B cell (primary cell): ENCODE data around the gene ST6GALNAC3. TPM values are rescaled to one million over a fixed set of nuclear protein-coding genes. Genes with fewer than 3 reads are reported as not detected.

Experiments used
- ATAC-seq: fragments of 200-7000 bp; cut with Tn5 transposase; one replicate; pipeline ENCODE4 v1.10.0; 2021; ENCODE audit warnings: low read depth, mild to moderate bottlenecking, moderate number of reproducible peaks, moderate library complexity
- CTCF ChIA-PET: fragments of 350-600 bp; sonication (Branson Sonifier 250); formaldehyde crosslinking; loops from one replicate; lab custom pipeline; 2021; ENCODE audit warnings: antibody characterized with exemption, inconsistent platforms; lab: Charles Lee
- POLR2A ChIA-PET: fragments of 350-600 bp; sonication (Branson Sonifier 250); formaldehyde crosslinking; loops from one replicate; lab custom pipeline; 2021; ENCODE audit warnings: antibody characterized with exemption; lab: Charles Lee
- DNase-seq: peaks from one replicate; pipeline ENCODE4 v3.0.0; 2013
- H2AFZ ChIP-seq: 2 replicates; pipeline ENCODE4 v1.6.1; 2012; ENCODE audit warnings: mild to moderate bottlenecking, low read depth, low read length; ENCODE audit not compliant: insufficient read depth, poor library complexity, severe bottlenecking
- H3K27ac ChIP-seq, 2 donors: 1 replicate in 1 of 2; 2 replicates in 1 of 2; pipeline ENCODE4 v1.5.1; 2012 to 2013; ENCODE audit warnings: low read length in 2 of 2, mild to moderate bottlenecking in 2 of 2, moderate library complexity in 1 of 2
- H3K27me3 ChIP-seq, 4 experiments: fragments of 200-600 bp in 1 of 4; sonication (generic) in 1 of 4; replicated peaks in 1 of 4; 1 replicate in 2 of 4; 2 replicates in 2 of 4; pipeline versions ENCODE4 v1.6.1 to v1.7.0; 2013 to 2016; ENCODE audit warnings: low read length in 3 of 4, mild to moderate bottlenecking in 2 of 4, mixed read lengths in 1 of 4, moderate library complexity in 1 of 4; ENCODE audit not compliant: insufficient read depth in 4 of 4, control insufficient read depth in 3 of 4; ENCODE audit errors: control extremely low read depth in 1 of 4
- H3K36me3 ChIP-seq, 2 experiments: replicated peaks in 1 of 2; 1 replicate in 1 of 2; 2 replicates in 1 of 2; pipeline versions ENCODE4 v1.6.1 to v1.7.1; 2013; ENCODE audit warnings: low read length in 1 of 2; ENCODE audit not compliant: insufficient read depth in 2 of 2, control insufficient read depth in 1 of 2; ENCODE audit errors: control extremely low read depth in 1 of 2, extremely low read depth in 1 of 2
- H3K4me1 ChIP-seq, 2 donors: fragments of 200-600 bp in 1 of 2; sonication (generic) in 1 of 2; 1 replicate in 1 of 2; 2 replicates in 1 of 2; pipeline versions ENCODE4 v1.5.1 to v1.6.1; 2013 to 2017; ENCODE audit warnings: low read length in 2 of 2; ENCODE audit not compliant: control insufficient read depth in 2 of 2, insufficient read depth in 2 of 2
- H3K4me2 ChIP-seq: replicated peaks from 2 replicates; pipeline ENCODE3; 2012; ENCODE audit warnings: mild to moderate bottlenecking, low read depth, low read length; ENCODE audit not compliant: poor library complexity, severe bottlenecking
- H3K4me3 ChIP-seq, 5 experiments: fragments of 200-600 bp in 1 of 5; sonication (generic) in 1 of 5; 1 replicate in 3 of 5; 2 replicates in 2 of 5; pipeline versions ENCODE4 v1.5.1 to v1.7.0; 2011 to 2016; ENCODE audit warnings: low read length in 4 of 5, mild to moderate bottlenecking in 4 of 5, low read depth in 2 of 5, control low read depth in 1 of 5, moderate library complexity in 1 of 5; ENCODE audit not compliant: insufficient read depth in 1 of 5; ENCODE audit errors: control extremely low read depth in 1 of 5, extremely low read depth in 1 of 5
- H3K79me2 ChIP-seq: fragments of 200-600 bp; sonication (generic); one replicate; pipeline ENCODE4 v1.6.0; 2016; ENCODE audit warnings: low read length; ENCODE audit not compliant: control insufficient read depth, insufficient read depth
- H3K9ac ChIP-seq: fragments of 200-600 bp; sonication (generic); 2 replicates; pipeline ENCODE4 v1.6.1; 2017; ENCODE audit warnings: mild to moderate bottlenecking, low read length, moderate library complexity
- H3K9me3 ChIP-seq, 3 donors: one replicate each; pipeline versions ENCODE4 v1.6.1 to v1.7.1; 2013; ENCODE audit warnings: low read length in 2 of 3; ENCODE audit not compliant: control insufficient read depth in 2 of 3, insufficient read depth in 1 of 3; ENCODE audit errors: control extremely low read depth in 1 of 3
- H4K20me1 ChIP-seq: 2 replicates; pipeline ENCODE4 v1.6.0; 2012; ENCODE audit warnings: mild to moderate bottlenecking, low read length; ENCODE audit not compliant: insufficient read depth, control insufficient read depth, poor library complexity, severe bottlenecking
- H3K27ac Mint-ChIP-seq: one replicate; pipeline ENCODE4 v1.8.0; 2021; ENCODE audit warnings: mixed read lengths
- H3K27me3 Mint-ChIP-seq: one replicate; pipeline ENCODE4 v1.8.0; 2021; ENCODE audit warnings: mixed read lengths
- H3K4me1 Mint-ChIP-seq: one replicate; pipeline ENCODE4 v1.8.0; 2021; ENCODE audit warnings: mixed read lengths
- H3K4me3 Mint-ChIP-seq: one replicate; pipeline ENCODE4 v1.8.0; 2021; ENCODE audit warnings: mixed read lengths
- H3K9me3 Mint-ChIP-seq: one replicate; pipeline ENCODE4 v1.8.0; 2022; ENCODE audit warnings: mixed read lengths; ENCODE audit not compliant: insufficient read depth
- EZH2 ChIP-seq: IDR thresholded peaks from 2 replicates; pipeline ENCODE4 v1.6.1; 2012; ENCODE audit warnings: borderline replicate concordance, low read depth, mild to moderate bottlenecking, moderate library complexity, low read length; ENCODE audit not compliant: insufficient read depth, poor library complexity, severe bottlenecking
- WGBS: methylation state at CpG from one replicate; pipeline ENCODE4 v1.1.5; 2013; ENCODE audit warnings: missing lambda C conversion rate; ENCODE audit not compliant: insufficient coverage; 5-methylcytosine and 5-hydroxymethylcytosine counted together
- intact Hi-C: fragments of 100-400 bp; cut with micrococcal nuclease; formaldehyde crosslinking; loops from one replicate; pipeline ENCODE4 v1.10.0; 2022
- polyA plus RNA-seq: library from polyadenylated mRNA; depleted of rRNA; stranded (reverse); fragments of >200 nt; gene quantifications from 2 replicates; pipeline ENCODE4 v1.2.3, GENCODE V29; 2012
- total RNA-seq, 2 donors: library from RNA; stranded (reverse); fragments of 120-200 nt in 1 of 2; gene quantifications; 1 replicate in 1 of 2; 2 replicates in 1 of 2; pipeline versions ENCODE4 v1.2.3 to v1.2.4, GENCODE V29; 2013 to 2022
- TF ChIP-seq, protein P1 (sequence below): fragments of 200-600 bp; IDR thresholded peaks from one replicate; pipeline ENCODE4 v1.8.0; 2022; ENCODE audit warnings: antibody characterized with exemption, mild to moderate bottlenecking

Gene ST6GALNAC3
- total and polyA plus RNA-seq, 2 donors (not counting 1 experiment from before 2014, with no cell fraction given): 3.0 to 17.3 TPM

DNA sequence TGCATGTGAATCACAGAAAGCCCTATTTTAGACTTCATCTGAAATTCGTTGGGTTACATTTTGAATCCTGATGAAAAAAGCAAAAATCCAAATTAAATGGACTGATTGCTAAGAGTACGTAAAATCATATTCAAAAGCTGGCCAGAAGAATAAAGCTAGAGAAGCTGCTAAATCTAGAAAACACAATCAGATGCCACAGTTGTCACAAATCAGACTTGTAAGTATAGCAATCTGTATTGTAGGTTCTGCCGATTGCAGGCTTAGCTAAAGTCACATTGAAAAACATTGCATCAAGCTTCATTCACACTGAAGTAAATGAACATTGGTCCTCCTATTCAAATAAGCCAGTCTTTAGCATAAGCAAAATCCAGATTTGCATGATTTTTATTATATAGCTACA is 557.6 kb downstream of the ST6GALNAC3 start:
- Mint-ChIP-seq H3K9me3 (no peaks in the 10 kb centered on the region), H3K4me3 (no peak overlapping the region), H3K27me3 (no peaks in the 10 kb centered on the region), H3K4me1 (no peaks in the 10 kb centered on the region), H3K27ac (no peak overlapping the region)
- no CpG with 5 or more reads among the region's 3 CpGs for WGBS
- Histone ChIP-seq H3K36me3 (no peaks in the 10 kb centered on the region), H3K9ac (no peak overlapping the region), H3K9me3 (no peaks in the 10 kb centered on the region), H3K4me1 (no peaks in the 10 kb centered on the region), H2AFZ (no peak overlapping the region), H3K4me3 (no peak overlapping the region), H3K4me2 (no peak overlapping the region), H3K79me2 (no peaks in the 10 kb centered on the region), H3K27me3 (no peaks in the 10 kb centered on the region), H3K27ac (no peak overlapping the region), H4K20me1 (no peaks in the 10 kb centered on the region)
- ATAC-seq (no peak), DNase-seq (no peak)
- intact Hi-C loops: no loop called here
- ChIA-PET POLR2A (no interaction called here), CTCF (no interaction called here)
- TF ChIP-seq, protein P1, sequence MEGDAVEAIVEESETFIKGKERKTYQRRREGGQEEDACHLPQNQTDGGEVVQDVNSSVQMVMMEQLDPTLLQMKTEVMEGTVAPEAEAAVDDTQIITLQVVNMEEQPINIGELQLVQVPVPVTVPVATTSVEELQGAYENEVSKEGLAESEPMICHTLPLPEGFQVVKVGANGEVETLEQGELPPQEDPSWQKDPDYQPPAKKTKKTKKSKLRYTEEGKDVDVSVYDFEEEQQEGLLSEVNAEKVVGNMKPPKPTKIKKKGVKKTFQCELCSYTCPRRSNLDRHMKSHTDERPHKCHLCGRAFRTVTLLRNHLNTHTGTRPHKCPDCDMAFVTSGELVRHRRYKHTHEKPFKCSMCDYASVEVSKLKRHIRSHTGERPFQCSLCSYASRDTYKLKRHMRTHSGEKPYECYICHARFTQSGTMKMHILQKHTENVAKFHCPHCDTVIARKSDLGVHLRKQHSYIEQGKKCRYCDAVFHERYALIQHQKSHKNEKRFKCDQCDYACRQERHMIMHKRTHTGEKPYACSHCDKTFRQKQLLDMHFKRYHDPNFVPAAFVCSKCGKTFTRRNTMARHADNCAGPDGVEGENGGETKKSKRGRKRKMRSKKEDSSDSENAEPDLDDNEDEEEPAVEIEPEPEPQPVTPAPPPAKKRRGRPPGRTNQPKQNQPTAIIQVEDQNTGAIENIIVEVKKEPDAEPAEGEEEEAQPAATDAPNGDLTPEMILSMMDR: no peak
- no peak for TF ChIP-seq EZH2

DNA sequence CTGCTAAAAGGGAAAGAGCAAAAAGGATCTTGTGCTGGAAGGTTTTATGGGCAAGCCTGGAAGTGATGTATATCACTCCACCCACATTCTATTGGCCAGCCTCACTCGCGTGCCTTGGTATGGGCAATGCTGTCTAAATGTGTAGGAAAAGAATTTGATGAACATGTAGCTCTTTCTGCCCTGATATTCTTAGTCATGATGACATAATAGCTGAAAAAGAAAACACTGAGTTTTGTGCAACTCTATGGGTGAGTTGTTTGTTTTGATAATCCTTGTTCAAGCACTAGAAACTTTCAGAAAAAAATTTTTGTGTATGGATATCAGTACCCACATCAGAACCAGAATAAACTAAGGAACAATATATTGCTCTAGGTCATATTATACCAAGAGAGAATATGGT is 561.2 kb downstream of the ST6GALNAC3 start:
- Mint-ChIP-seq H3K27ac (no peak overlapping the region), H3K4me1 (no peaks in the 10 kb centered on the region), H3K9me3 (no peaks in the 10 kb centered on the region), H3K4me3 (no peak overlapping the region), H3K27me3 (no peaks in the 10 kb centered on the region)
- no peak overlapping the region for H3K4me3 ChIP-seq
- H3K9me3 ChIP-seq: no peaks in the 10 kb centered on the region
- no CpG with 5 or more reads among the region's 2 CpGs for WGBS
- H3K27me3 ChIP-seq: no peaks in the 10 kb centered on the region
- no peaks in the 10 kb centered on the region for H4K20me1 ChIP-seq
- DNase-seq: no peak
- POLR2A ChIA-PET: no interaction called here
- no peak overlapping the region for H2AFZ ChIP-seq
- intact Hi-C loops: no loop called here
- TF ChIP-seq EZH2: no peak
- TF ChIP-seq, protein P1: no peak
- no peak overlapping the region for H3K4me2 ChIP-seq
- no peaks in the 10 kb centered on the region for H3K79me2 ChIP-seq
- CTCF ChIA-PET: no interaction called here
- H3K27ac ChIP-seq: no peak overlapping the region
- ATAC-seq: no peak
- H3K4me1 ChIP-seq: no peaks in the 10 kb centered on the region
- no peaks in the 10 kb centered on the region for H3K36me3 ChIP-seq
- no peak overlapping the region for H3K9ac ChIP-seq
